ENCODE data around the gene CRACR2A. TPM values are rescaled to one million over a fixed set of nuclear protein-coding genes. Genes with fewer than 3 reads are reported as not detected.

Gene CRACR2A
- polyA plus RNA-seq, 2 donors = 0.38 to 0.57 TPM

- Histone ChIP-seq H3K27me3 (ENCODE audit: control insufficient read depth in 1 of 2, insufficient read depth in 2 of 2, low read length in 2 of 2) (no peaks in the 10 kb centered on the region), H3K27ac (ENCODE audit: low read depth in 2 of 2, low read length in 1 of 2) (peak overlapping the region; percentile 50 to 80), H3K9me3 (ENCODE audit: control insufficient read depth in 2 of 2, insufficient read depth in 1 of 2, low read depth in 1 of 2, low read length in 1 of 2) (no peaks in the 10 kb centered on the region), H3K4me1 (ENCODE audit: control insufficient read depth in 2 of 2, insufficient read depth in 2 of 2, low read length in 1 of 2) (peaks cover 0 to 1% of the 10 kb centered on the region in 2 donors), H3K4me3 (ENCODE audit: low read depth in 1 of 2, low read length in 2 of 2) (no peak overlapping the region), H3K36me3 (ENCODE audit: control insufficient read depth in 2 of 2, insufficient read depth in 2 of 2, low read length in 1 of 2) (no peaks in the 10 kb centered on the region)
- 65 to 75% methylated on average over 9 of the region's 9 CpGs for WGBS, 2 donors
These were observed 805 bp upstream of the CRACR2A start for GRCh38 chr12:3753544-3754284.

GRCh38 chr12:3752096-3752709 lies 706 bp downstream of the CRACR2A start:
- Histone ChIP-seq H3K36me3 (ENCODE audit: control insufficient read depth in 2 of 2, insufficient read depth in 2 of 2, low read length in 1 of 2) (no peaks in the 10 kb centered on the region), H3K27ac (ENCODE audit: low read depth in 2 of 2, low read length in 1 of 2) (peak overlapping the region; percentile 23 to 80), H3K27me3 (ENCODE audit: control insufficient read depth in 1 of 2, insufficient read depth in 2 of 2, low read length in 2 of 2) (no peaks in the 10 kb centered on the region), H3K4me1 (ENCODE audit: control insufficient read depth in 2 of 2, insufficient read depth in 2 of 2, low read length in 1 of 2) (peaks cover 0 to 1% of the 10 kb centered on the region in 2 donors), H3K9me3 (ENCODE audit: control insufficient read depth in 2 of 2, insufficient read depth in 1 of 2, low read depth in 1 of 2, low read length in 1 of 2) (no peaks in the 10 kb centered on the region), H3K4me3 (ENCODE audit: low read depth in 1 of 2, low read length in 2 of 2) (peak overlapping the region; percentile 38 to 48)
- WGBS, 2 donors = 37 to 41% methylated on average over 18 of the region's 18 CpGs

- H3K36me3 ChIP-seq (ENCODE audit: control insufficient read depth in 2 of 2, insufficient read depth in 2 of 2, low read length in 1 of 2) = no peaks in the 10 kb centered on the region
- H3K27ac ChIP-seq (ENCODE audit: low read depth in 2 of 2, low read length in 1 of 2) = no peak overlapping the region
- H3K27me3 ChIP-seq (ENCODE audit: control insufficient read depth in 1 of 2, insufficient read depth in 2 of 2, low read length in 2 of 2) = no peaks in the 10 kb centered on the region
- H3K4me3 ChIP-seq (ENCODE audit: low read depth in 1 of 2, low read length in 2 of 2) = no peak overlapping the region
- H3K9me3 ChIP-seq (ENCODE audit: control insufficient read depth in 2 of 2, insufficient read depth in 1 of 2, low read depth in 1 of 2, low read length in 1 of 2) = no peaks in the 10 kb centered on the region
- WGBS, 2 donors = 84 to 87% methylated on average over 15 of the region's 15 CpGs
- H3K4me1 ChIP-seq (ENCODE audit: control insufficient read depth in 2 of 2, insufficient read depth in 2 of 2, low read length in 1 of 2) = peaks cover 0 to 1% of the 10 kb centered on the region in 2 donors
These were observed 1.5 kb downstream of the CRACR2A start for GRCh38 chr12:3751151-3752095.

- no peaks in the 10 kb centered on the region for H3K27me3 ChIP-seq (ENCODE audit: control insufficient read depth in 1 of 2, insufficient read depth in 2 of 2, low read length in 2 of 2)
- no peak overlapping the region for H3K27ac ChIP-seq (ENCODE audit: low read depth in 2 of 2, low read length in 1 of 2)
- no peaks in the 10 kb centered on the region for H3K4me1 ChIP-seq (ENCODE audit: control insufficient read depth in 2 of 2, insufficient read depth in 2 of 2, low read length in 1 of 2)
- 90 to 96% methylated on average over 3 of the region's 4 CpGs for WGBS, 2 donors
- H3K4me3 ChIP-seq (ENCODE audit: low read depth in 1 of 2, low read length in 2 of 2) = no peak overlapping the region
- H3K36me3 ChIP-seq (ENCODE audit: control insufficient read depth in 2 of 2, insufficient read depth in 2 of 2, low read length in 1 of 2) = no peaks in the 10 kb centered on the region
- no peaks in the 10 kb centered on the region for H3K9me3 ChIP-seq (ENCODE audit: control insufficient read depth in 2 of 2, insufficient read depth in 1 of 2, low read depth in 1 of 2, low read length in 1 of 2)
These were observed 2.3 kb downstream of the CRACR2A start for GRCh38 chr12:3750616-3751015.

GRCh38 chr12:3748620-3749019 lies 4.3 kb downstream of the CRACR2A start:
- no peak overlapping the region for H3K27ac ChIP-seq (ENCODE audit: low read depth in 2 of 2, low read length in 1 of 2)
- H3K9me3 ChIP-seq (ENCODE audit: control insufficient read depth in 2 of 2, insufficient read depth in 1 of 2, low read depth in 1 of 2, low read length in 1 of 2) = no peaks in the 10 kb centered on the region
- H3K4me1 ChIP-seq (ENCODE audit: control insufficient read depth in 2 of 2, insufficient read depth in 2 of 2, low read length in 1 of 2) = no peaks in the 10 kb centered on the region
- 71 to 74% methylated on average over 4 of the region's 4 CpGs for WGBS, 2 donors
- no peaks in the 10 kb centered on the region for H3K27me3 ChIP-seq (ENCODE audit: control insufficient read depth in 1 of 2, insufficient read depth in 2 of 2, low read length in 2 of 2)
- H3K4me3 ChIP-seq (ENCODE audit: low read depth in 1 of 2, low read length in 2 of 2) = no peak overlapping the region
- no peaks in the 10 kb centered on the region for H3K36me3 ChIP-seq (ENCODE audit: control insufficient read depth in 2 of 2, insufficient read depth in 2 of 2, low read length in 1 of 2)

GRCh38 chr12:3747976-3748619 lies 4.8 kb downstream of the CRACR2A start:
- H3K4me3 ChIP-seq (ENCODE audit: low read depth in 1 of 2, low read length in 2 of 2) = no peak overlapping the region
- no peaks in the 10 kb centered on the region for H3K27me3 ChIP-seq (ENCODE audit: control insufficient read depth in 1 of 2, insufficient read depth in 2 of 2, low read length in 2 of 2)
- no peaks in the 10 kb centered on the region for H3K4me1 ChIP-seq (ENCODE audit: control insufficient read depth in 2 of 2, insufficient read depth in 2 of 2, low read length in 1 of 2)
- H3K27ac ChIP-seq (ENCODE audit: low read depth in 2 of 2, low read length in 1 of 2) = no peak overlapping the region
- 55 to 67% methylated on average over 5 of the region's 5 CpGs for WGBS, 2 donors
- no peaks in the 10 kb centered on the region for H3K9me3 ChIP-seq (ENCODE audit: control insufficient read depth in 2 of 2, insufficient read depth in 1 of 2, low read depth in 1 of 2, low read length in 1 of 2)
- H3K36me3 ChIP-seq (ENCODE audit: control insufficient read depth in 2 of 2, insufficient read depth in 2 of 2, low read length in 1 of 2) = no peaks in the 10 kb centered on the region

GRCh38 chr12:3747543-3747942 lies 5.4 kb downstream of the CRACR2A start:
- H3K27me3 ChIP-seq (ENCODE audit: control insufficient read depth in 1 of 2, insufficient read depth in 2 of 2, low read length in 2 of 2) = no peaks in the 10 kb centered on the region
- no peaks in the 10 kb centered on the region for H3K4me1 ChIP-seq (ENCODE audit: control insufficient read depth in 2 of 2, insufficient read depth in 2 of 2, low read length in 1 of 2)
- WGBS, 2 donors = 41 to 47% methylated on average over 6 of the region's 6 CpGs
- H3K27ac ChIP-seq (ENCODE audit: low read depth in 2 of 2, low read length in 1 of 2) = no peak overlapping the region
- no peak overlapping the region for H3K4me3 ChIP-seq (ENCODE audit: low read depth in 1 of 2, low read length in 2 of 2)
- H3K36me3 ChIP-seq (ENCODE audit: control insufficient read depth in 2 of 2, insufficient read depth in 2 of 2, low read length in 1 of 2) = no peaks in the 10 kb centered on the region
- no peaks in the 10 kb centered on the region for H3K9me3 ChIP-seq (ENCODE audit: control insufficient read depth in 2 of 2, insufficient read depth in 1 of 2, low read depth in 1 of 2, low read length in 1 of 2)

GRCh38 chr12:3746758-3747157 lies 6.2 kb downstream of the CRACR2A start:
- WGBS, 2 donors = 94 to 96% methylated on average over 4 of the region's 4 CpGs
- Histone ChIP-seq H3K27ac (ENCODE audit: low read depth in 2 of 2, low read length in 1 of 2) (no peak overlapping the region), H3K9me3 (ENCODE audit: control insufficient read depth in 2 of 2, insufficient read depth in 1 of 2, low read depth in 1 of 2, low read length in 1 of 2) (no peaks in the 10 kb centered on the region)

GRCh38 chr12:3745152-3745551 lies 7.8 kb downstream of the CRACR2A start:
- Histone ChIP-seq H3K27me3 (ENCODE audit: control insufficient read depth in 1 of 2, insufficient read depth in 2 of 2, low read length in 2 of 2) (no peaks in the 10 kb centered on the region), H3K36me3 (ENCODE audit: control insufficient read depth in 2 of 2, insufficient read depth in 2 of 2, low read length in 1 of 2) (no peaks in the 10 kb centered on the region), H3K9me3 (ENCODE audit: control insufficient read depth in 2 of 2, insufficient read depth in 1 of 2, low read depth in 1 of 2, low read length in 1 of 2) (no peaks in the 10 kb centered on the region), H3K27ac (ENCODE audit: low read depth in 2 of 2, low read length in 1 of 2) (no peak overlapping the region), H3K4me3 (ENCODE audit: low read depth in 1 of 2, low read length in 2 of 2) (no peak overlapping the region), H3K4me1 (ENCODE audit: control insufficient read depth in 2 of 2, insufficient read depth in 2 of 2, low read length in 1 of 2) (no peaks in the 10 kb centered on the region)
- 85 to 90% methylated on average over 6 of the region's 6 CpGs for WGBS, 2 donors

More at GRCh38 chr12:3746758-3747157, 6.2 kb downstream of the CRACR2A start:
- H3K4me1 ChIP-seq (ENCODE audit: control insufficient read depth in 2 of 2, insufficient read depth in 2 of 2, low read length in 1 of 2) = no peaks in the 10 kb centered on the region
- no peak overlapping the region for H3K4me3 ChIP-seq (ENCODE audit: low read depth in 1 of 2, low read length in 2 of 2)
- no peaks in the 10 kb centered on the region for H3K27me3 ChIP-seq (ENCODE audit: control insufficient read depth in 1 of 2, insufficient read depth in 2 of 2, low read length in 2 of 2)
- H3K36me3 ChIP-seq (ENCODE audit: control insufficient read depth in 2 of 2, insufficient read depth in 2 of 2, low read length in 1 of 2) = no peaks in the 10 kb centered on the region

Data from esophagus (tissue), 2 donors.